GM12878 (cell line): Measurements from ENCODE around the gene TCF7. TPM values are rescaled to one million over a fixed set of nuclear protein-coding genes. Genes with fewer than 3 reads are reported as not detected.
A peak's percentile ranks its signal among the peaks of the same experiment; 100 is the strongest.

Source experiments
- CHD2 ChIP-seq: IDR thresholded peaks from 2 replicates; pipeline ENCODE4 v1.6.1; 2011; ENCODE audit warnings: low read depth, low read length, improper control_type of control experiment, borderline replicate concordance
- CHD4 ChIP-seq: fragments of 200-600 bp; sonication (generic); IDR thresholded peaks from 2 replicates; pipeline ENCODE4 v1.6.1; 2016; ENCODE audit warnings: mild to moderate bottlenecking
- GATAD2B ChIP-seq: fragments of 450-650 bp; conservative IDR thresholded peaks from 2 replicates; pipeline ENCODE4 v1.6.1; 2017; ENCODE audit warnings: low read depth, mild to moderate bottlenecking, moderate library complexity
- JUNB ChIP-seq: IDR thresholded peaks from 2 replicates; pipeline ENCODE4 v1.6.1; 2016; ENCODE audit warnings: antibody characterized with exemption, mild to moderate bottlenecking
- NFYA ChIP-seq: IDR thresholded peaks from 2 replicates; pipeline ENCODE4 v1.6.1; 2011; ENCODE audit warnings: low read depth, mild to moderate bottlenecking, low read length, improper control_type of control experiment, borderline replicate concordance
- NR2C1 ChIP-seq: fragments of 450-650 bp; IDR thresholded peaks from 2 replicates; pipeline ENCODE4 v1.6.1; 2017; ENCODE audit warnings: antibody characterized with exemption, mild to moderate bottlenecking, moderate library complexity
- SP1 ChIP-seq: IDR thresholded peaks from one replicate; pipeline ENCODE4 v1.6.1; 2011; ENCODE audit warnings: low read depth, low read length
- TAF1 ChIP-seq: IDR thresholded peaks from 2 replicates; pipeline ENCODE4 v1.6.1; 2011; ENCODE audit warnings: mild to moderate bottlenecking, low read depth, low read length, borderline replicate concordance
- TCF3 ChIP-seq: IDR thresholded peaks from 2 replicates; pipeline ENCODE4 v1.6.1; 2012; ENCODE audit warnings: low read depth, mild to moderate bottlenecking, low read length, borderline replicate concordance; ENCODE audit not compliant: insufficient read depth
- WRNIP1 ChIP-seq: IDR thresholded peaks from 2 replicates; pipeline ENCODE4 v1.6.1; 2011; ENCODE audit warnings: low read depth, low read length, improper control_type of control experiment, borderline replicate concordance
- ZNF384 ChIP-seq: IDR thresholded peaks from 2 replicates; pipeline ENCODE4 v1.6.1; 2012; ENCODE audit warnings: low read depth, mild to moderate bottlenecking, low read length, improper control_type of control experiment, borderline replicate concordance
- ZSCAN29 ChIP-seq: fragments of 450-650 bp; IDR thresholded peaks from 2 replicates; pipeline ENCODE4 v1.6.1; 2017; ENCODE audit warnings: mild to moderate bottlenecking, moderate library complexity
- polyA plus RNA-seq, 11 experiments: library from polyadenylated mRNA; depleted of rRNA in 4 of 11; unstranded in 6 of 11; stranded (reverse) in 5 of 11; fragments of >200 nt; fragmentation: Nextera tagmentation in 4 of 11; fragmentation: Illumina TruSeq in 1 of 11; extraction: Ambion mirVana in 4 of 11; extraction: Trizol in 1 of 11; gene quantifications; 1 replicate in 1 of 11; 2 replicates in 10 of 11; pipeline versions ENCODE4 v1.2.1 to v1.2.3, GENCODE V29; 2011 to 2016; ENCODE audit warnings: inconsistent platforms in 2 of 11, missing spikeins in 2 of 11, low read depth in 1 of 11
- total RNA-seq, 4 experiments: library from RNA; depleted of rRNA in 3 of 4; stranded (reverse); fragments of >200 nt in 3 of 4; fragmentation: Illumina TruSeq in 1 of 4; extraction: Trizol in 1 of 4; gene quantifications; 2 replicates each; pipeline versions ENCODE4 v1.2.1 to v1.2.3, GENCODE V29; 2013 to 2021
- TF ChIP-seq, protein P1 (sequence below): fragments of 450-650 bp; conservative IDR thresholded peaks from 2 replicates; pipeline ENCODE4 v1.6.1; 2017; ENCODE audit warnings: mild to moderate bottlenecking, moderate library complexity
- TF ChIP-seq, protein P2 (sequence below): fragments of 450-650 bp; IDR thresholded peaks from 2 replicates; pipeline ENCODE4 v1.6.1; 2017; ENCODE audit warnings: mild to moderate bottlenecking, moderate library complexity
- TF ChIP-seq, protein P3 (sequence below): fragments of 450-650 bp; IDR thresholded peaks from 2 replicates; pipeline ENCODE4 v1.6.1; 2017; ENCODE audit warnings: mild to moderate bottlenecking, moderate library complexity
- TF ChIP-seq, protein P4 (sequence below): IDR thresholded peaks from 2 replicates; pipeline ENCODE4 v1.6.1; 2011; ENCODE audit warnings: borderline replicate concordance, low read depth, mild to moderate bottlenecking, moderate library complexity, low read length; ENCODE audit not compliant: insufficient read depth, poor library complexity, severe bottlenecking

The TCF7 gene
- total and polyA plus RNA-seq, 10 of the 15 experiments (the other 5 are each of a cell fraction or from before 2014, with no cell fraction given), result 10.0 to 60.2 (median 23.6) TPM

DNA sequence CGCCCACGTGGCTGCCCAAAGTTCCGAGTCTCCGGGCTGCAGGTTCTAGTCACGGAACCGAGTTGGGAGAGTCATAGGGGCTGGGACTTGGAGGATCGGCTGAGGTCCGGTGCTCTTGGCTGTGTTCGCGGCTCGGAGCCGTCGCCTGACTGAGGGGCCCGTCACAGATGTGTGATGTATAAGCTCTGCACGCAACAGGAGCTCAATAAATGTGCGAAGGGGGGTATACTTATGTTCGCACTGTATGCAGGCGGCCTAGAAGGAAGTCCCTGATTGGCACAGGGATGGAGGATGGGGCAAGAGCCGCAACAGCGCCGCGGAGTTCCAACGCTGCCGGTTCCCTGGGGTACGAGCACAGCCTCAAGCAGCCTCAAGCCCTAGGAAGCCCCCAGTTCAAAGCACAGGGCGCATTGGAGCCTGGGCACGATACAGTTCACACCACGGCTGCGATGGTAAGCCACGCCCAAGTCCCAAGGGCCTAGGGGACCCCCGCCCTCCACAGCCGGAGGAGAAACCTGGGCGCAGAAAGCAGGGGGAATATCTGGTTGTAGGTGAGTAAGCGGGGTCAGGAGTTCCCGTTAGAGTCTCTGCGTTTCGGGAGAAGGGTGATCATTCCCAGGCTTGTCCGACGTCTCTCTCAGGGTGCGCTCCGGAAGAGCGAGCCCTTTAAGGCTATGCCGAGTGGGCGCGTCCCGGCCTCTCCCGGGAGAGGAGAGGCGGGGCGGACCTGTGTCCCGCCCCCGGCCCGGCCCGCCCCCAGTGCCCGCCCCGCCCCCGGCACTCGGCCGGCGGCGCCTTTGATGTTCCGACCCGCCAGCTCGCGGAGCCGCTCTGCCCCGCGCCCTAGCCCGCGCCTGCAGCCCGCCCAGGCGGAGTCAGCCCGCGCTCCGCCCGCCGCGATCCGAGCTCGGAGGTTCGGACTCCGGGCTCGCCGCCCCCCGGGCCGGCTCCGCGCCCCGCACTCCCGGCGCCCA is at the start of gene TCF7 (continued):
- TF ChIP-seq, protein P1, sequence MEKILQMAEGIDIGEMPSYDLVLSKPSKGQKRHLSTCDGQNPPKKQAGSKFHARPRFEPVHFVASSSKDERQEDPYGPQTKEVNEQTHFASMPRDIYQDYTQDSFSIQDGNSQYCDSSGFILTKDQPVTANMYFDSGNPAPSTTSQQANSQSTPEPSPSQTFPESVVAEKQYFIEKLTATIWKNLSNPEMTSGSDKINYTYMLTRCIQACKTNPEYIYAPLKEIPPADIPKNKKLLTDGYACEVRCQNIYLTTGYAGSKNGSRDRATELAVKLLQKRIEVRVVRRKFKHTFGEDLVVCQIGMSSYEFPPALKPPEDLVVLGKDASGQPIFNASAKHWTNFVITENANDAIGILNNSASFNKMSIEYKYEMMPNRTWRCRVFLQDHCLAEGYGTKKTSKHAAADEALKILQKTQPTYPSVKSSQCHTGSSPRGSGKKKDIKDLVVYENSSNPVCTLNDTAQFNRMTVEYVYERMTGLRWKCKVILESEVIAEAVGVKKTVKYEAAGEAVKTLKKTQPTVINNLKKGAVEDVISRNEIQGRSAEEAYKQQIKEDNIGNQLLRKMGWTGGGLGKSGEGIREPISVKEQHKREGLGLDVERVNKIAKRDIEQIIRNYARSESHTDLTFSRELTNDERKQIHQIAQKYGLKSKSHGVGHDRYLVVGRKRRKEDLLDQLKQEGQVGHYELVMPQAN, result 0 out of 2 replicates have a peak, but pooled peaks have one; percentile 23
- no peak for TF ChIP-seq ZSCAN29
- TF ChIP-seq GATAD2B, result peak; percentile 30; the same call in 1 of the 2 replicates
- TF ChIP-seq NFYA, result no peak
- TF ChIP-seq CHD4, result no peak
- TF ChIP-seq SP1, result peak; percentile 29
- TF ChIP-seq, protein P2, sequence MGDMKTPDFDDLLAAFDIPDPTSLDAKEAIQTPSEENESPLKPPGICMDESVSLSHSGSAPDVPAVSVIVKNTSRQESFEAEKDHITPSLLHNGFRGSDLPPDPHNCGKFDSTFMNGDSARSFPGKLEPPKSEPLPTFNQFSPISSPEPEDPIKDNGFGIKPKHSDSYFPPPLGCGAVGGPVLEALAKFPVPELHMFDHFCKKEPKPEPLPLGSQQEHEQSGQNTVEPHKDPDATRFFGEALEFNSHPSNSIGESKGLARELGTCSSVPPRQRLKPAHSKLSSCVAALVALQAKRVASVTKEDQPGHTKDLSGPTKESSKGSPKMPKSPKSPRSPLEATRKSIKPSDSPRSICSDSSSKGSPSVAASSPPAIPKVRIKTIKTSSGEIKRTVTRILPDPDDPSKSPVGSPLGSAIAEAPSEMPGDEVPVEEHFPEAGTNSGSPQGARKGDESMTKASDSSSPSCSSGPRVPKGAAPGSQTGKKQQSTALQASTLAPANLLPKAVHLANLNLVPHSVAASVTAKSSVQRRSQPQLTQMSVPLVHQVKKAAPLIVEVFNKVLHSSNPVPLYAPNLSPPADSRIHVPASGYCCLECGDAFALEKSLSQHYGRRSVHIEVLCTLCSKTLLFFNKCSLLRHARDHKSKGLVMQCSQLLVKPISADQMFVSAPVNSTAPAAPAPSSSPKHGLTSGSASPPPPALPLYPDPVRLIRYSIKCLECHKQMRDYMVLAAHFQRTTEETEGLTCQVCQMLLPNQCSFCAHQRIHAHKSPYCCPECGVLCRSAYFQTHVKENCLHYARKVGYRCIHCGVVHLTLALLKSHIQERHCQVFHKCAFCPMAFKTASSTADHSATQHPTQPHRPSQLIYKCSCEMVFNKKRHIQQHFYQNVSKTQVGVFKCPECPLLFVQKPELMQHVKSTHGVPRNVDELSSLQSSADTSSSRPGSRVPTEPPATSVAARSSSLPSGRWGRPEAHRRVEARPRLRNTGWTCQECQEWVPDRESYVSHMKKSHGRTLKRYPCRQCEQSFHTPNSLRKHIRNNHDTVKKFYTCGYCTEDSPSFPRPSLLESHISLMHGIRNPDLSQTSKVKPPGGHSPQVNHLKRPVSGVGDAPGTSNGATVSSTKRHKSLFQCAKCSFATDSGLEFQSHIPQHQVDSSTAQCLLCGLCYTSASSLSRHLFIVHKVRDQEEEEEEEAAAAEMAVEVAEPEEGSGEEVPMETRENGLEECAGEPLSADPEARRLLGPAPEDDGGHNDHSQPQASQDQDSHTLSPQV, result no peak
- TF ChIP-seq TAF1, result peak; percentile 52; the same call in 1 of the 2 replicates
- no peak for TF ChIP-seq ZNF384
- TF ChIP-seq NR2C1, result no peak
- TF ChIP-seq, protein P3, sequence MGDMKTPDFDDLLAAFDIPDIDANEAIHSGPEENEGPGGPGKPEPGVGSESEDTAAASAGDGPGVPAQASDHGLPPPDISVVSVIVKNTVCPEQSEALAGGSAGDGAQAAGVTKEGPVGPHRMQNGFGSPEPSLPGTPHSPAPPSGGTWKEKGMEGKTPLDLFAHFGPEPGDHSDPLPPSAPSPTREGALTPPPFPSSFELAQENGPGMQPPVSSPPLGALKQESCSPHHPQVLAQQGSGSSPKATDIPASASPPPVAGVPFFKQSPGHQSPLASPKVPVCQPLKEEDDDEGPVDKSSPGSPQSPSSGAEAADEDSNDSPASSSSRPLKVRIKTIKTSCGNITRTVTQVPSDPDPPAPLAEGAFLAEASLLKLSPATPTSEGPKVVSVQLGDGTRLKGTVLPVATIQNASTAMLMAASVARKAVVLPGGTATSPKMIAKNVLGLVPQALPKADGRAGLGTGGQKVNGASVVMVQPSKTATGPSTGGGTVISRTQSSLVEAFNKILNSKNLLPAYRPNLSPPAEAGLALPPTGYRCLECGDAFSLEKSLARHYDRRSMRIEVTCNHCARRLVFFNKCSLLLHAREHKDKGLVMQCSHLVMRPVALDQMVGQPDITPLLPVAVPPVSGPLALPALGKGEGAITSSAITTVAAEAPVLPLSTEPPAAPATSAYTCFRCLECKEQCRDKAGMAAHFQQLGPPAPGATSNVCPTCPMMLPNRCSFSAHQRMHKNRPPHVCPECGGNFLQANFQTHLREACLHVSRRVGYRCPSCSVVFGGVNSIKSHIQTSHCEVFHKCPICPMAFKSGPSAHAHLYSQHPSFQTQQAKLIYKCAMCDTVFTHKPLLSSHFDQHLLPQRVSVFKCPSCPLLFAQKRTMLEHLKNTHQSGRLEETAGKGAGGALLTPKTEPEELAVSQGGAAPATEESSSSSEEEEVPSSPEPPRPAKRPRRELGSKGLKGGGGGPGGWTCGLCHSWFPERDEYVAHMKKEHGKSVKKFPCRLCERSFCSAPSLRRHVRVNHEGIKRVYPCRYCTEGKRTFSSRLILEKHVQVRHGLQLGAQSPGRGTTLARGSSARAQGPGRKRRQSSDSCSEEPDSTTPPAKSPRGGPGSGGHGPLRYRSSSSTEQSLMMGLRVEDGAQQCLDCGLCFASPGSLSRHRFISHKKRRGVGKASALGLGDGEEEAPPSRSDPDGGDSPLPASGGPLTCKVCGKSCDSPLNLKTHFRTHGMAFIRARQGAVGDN, result peak; percentile 74; the same call in 1 of the 2 replicates
- TF ChIP-seq JUNB, result no peak
- TF ChIP-seq, protein P4, sequence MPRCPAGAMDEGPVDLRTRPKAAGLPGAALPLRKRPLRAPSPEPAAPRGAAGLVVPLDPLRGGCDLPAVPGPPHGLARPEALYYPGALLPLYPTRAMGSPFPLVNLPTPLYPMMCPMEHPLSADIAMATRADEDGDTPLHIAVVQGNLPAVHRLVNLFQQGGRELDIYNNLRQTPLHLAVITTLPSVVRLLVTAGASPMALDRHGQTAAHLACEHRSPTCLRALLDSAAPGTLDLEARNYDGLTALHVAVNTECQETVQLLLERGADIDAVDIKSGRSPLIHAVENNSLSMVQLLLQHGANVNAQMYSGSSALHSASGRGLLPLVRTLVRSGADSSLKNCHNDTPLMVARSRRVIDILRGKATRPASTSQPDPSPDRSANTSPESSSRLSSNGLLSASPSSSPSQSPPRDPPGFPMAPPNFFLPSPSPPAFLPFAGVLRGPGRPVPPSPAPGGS, result no peak
- TF ChIP-seq WRNIP1, result no peak
- no peak for TF ChIP-seq TCF3
- no peak for TF ChIP-seq CHD2
